Activated naive CD4-positive, alpha-beta T cell treated with anti-CD3 and anti-CD28 coated beads, Interleukin-2, amount 50 U/mL, for 16 hours (primary cell): Measurements from ENCODE around the gene C19orf81.

ENCODE experiments used
- DNase-seq: peaks from one replicate; pipeline ENCODE4 v3.0.0-alpha.2; 2020

C19orf81 gene

GRCh38 chr19:50659318-50660087, 10.3 kb downstream of the C19orf81 start:
- DNase-seq: no peak

GRCh38 chr19:50660088-50660366, 10.8 kb downstream of the C19orf81 start:
- no peak for DNase-seq

GRCh38 chr19:50661023-50661422, 11.8 kb downstream of the C19orf81 start:
- DNase-seq: no peak

- no peak for DNase-seq
Observed at GRCh38 chr19:50661766-50662650, 12.8 kb downstream of the C19orf81 start.

- no peak for DNase-seq
Observed at GRCh38 chr19:50662651-50663481, 13.6 kb downstream of the C19orf81 start.

GRCh38 chr19:50663482-50663790, 14.2 kb downstream of the C19orf81 start:
- DNase-seq: no peak

- DNase-seq: no peak
Observed at GRCh38 chr19:50664204-50664603, 15.0 kb downstream of the C19orf81 start.

- no peak for DNase-seq
Observed at GRCh38 chr19:50666346-50667176, 17.3 kb downstream of the C19orf81 start.

- DNase-seq: no peak
Observed at GRCh38 chr19:50667177-50667758, 18.0 kb downstream of the C19orf81 start.

GRCh38 chr19:50667759-50668231, 18.6 kb downstream of the C19orf81 start:
- no peak for DNase-seq

- no peak for DNase-seq
Observed at GRCh38 chr19:50668416-50668815, 19.2 kb downstream of the C19orf81 start.

GRCh38 chr19:50668879-50669278, 19.6 kb downstream of the C19orf81 start:
- DNase-seq: no peak

- peak; percentile 31 for DNase-seq
Observed at GRCh38 chr19:50669302-50670101, 20.3 kb downstream of the C19orf81 start.

GRCh38 chr19:50670102-50670380, 20.8 kb downstream of the C19orf81 start:
- no peak for DNase-seq

- no peak for DNase-seq
Observed at GRCh38 chr19:50673118-50673517, 23.9 kb downstream of the C19orf81 start.

GRCh38 chr19:50676625-50677197, 27.5 kb downstream of the C19orf81 start:
- DNase-seq: no peak

- no peak for DNase-seq
Observed at GRCh38 chr19:50677636-50678035, 28.4 kb downstream of the C19orf81 start.

- no peak for DNase-seq
Observed at GRCh38 chr19:50678323-50678722, 29.1 kb downstream of the C19orf81 start.

- peak; percentile 76 for DNase-seq
Observed at GRCh38 chr19:50679177-50680125, 30.2 kb downstream of the C19orf81 start.
